ENCODE data around the gene STK24.

The STK24 gene

GRCh38 chr13:98411013-98411412 lies 165.9 kb downstream of the STK24 start:
- Histone ChIP-seq H3K36me3 (ENCODE audit: control insufficient read depth, insufficient read depth, low read length) (peaks cover 18% of the 10 kb centered on the region), H3K4me1 (ENCODE audit: control insufficient read depth, insufficient read depth, low read length) (no peaks in the 10 kb centered on the region), H3K9me3 (ENCODE audit: control insufficient read depth, insufficient read depth, low read depth, low read length) (no peaks in the 10 kb centered on the region), H3K27ac (ENCODE audit: low read depth, low read length) (no peak overlapping the region), H3K9ac (ENCODE audit: low read length) (no peak overlapping the region), H3K4me3 (ENCODE audit: low read depth, low read length) (no peak overlapping the region), H3K27me3 (ENCODE audit: control insufficient read depth, insufficient read depth, low read length) (no peaks in the 10 kb centered on the region)

- H3K27me3 ChIP-seq (ENCODE audit: control insufficient read depth, insufficient read depth, low read length), result no peaks in the 10 kb centered on the region
- H3K4me3 ChIP-seq (ENCODE audit: low read depth, low read length), result no peak overlapping the region
- H3K9me3 ChIP-seq (ENCODE audit: control insufficient read depth, insufficient read depth, low read depth, low read length), result no peaks in the 10 kb centered on the region
- no peak overlapping the region for H3K9ac ChIP-seq (ENCODE audit: low read length)
- H3K4me1 ChIP-seq (ENCODE audit: control insufficient read depth, insufficient read depth, low read length), result no peaks in the 10 kb centered on the region
- H3K36me3 ChIP-seq (ENCODE audit: control insufficient read depth, insufficient read depth, low read length), result peaks cover 18% of the 10 kb centered on the region
- H3K27ac ChIP-seq (ENCODE audit: low read depth, low read length), result no peak overlapping the region
Observed at GRCh38 chr13:98410612-98411011, 166.3 kb downstream of the STK24 start.

GRCh38 chr13:98409281-98409680 lies 167.6 kb downstream of the STK24 start:
- no peak overlapping the region for H3K27ac ChIP-seq (ENCODE audit: low read depth, low read length)
- no peak overlapping the region for H3K4me3 ChIP-seq (ENCODE audit: low read depth, low read length)
- no peaks in the 10 kb centered on the region for H3K27me3 ChIP-seq (ENCODE audit: control insufficient read depth, insufficient read depth, low read length)
- H3K36me3 ChIP-seq (ENCODE audit: control insufficient read depth, insufficient read depth, low read length), result peaks cover 11% of the 10 kb centered on the region
- no peaks in the 10 kb centered on the region for H3K4me1 ChIP-seq (ENCODE audit: control insufficient read depth, insufficient read depth, low read length)
- no peak overlapping the region for H3K9ac ChIP-seq (ENCODE audit: low read length)
- no peaks in the 10 kb centered on the region for H3K9me3 ChIP-seq (ENCODE audit: control insufficient read depth, insufficient read depth, low read depth, low read length)

- H3K9me3 ChIP-seq (ENCODE audit: control insufficient read depth, insufficient read depth, low read depth, low read length), result no peaks in the 10 kb centered on the region
- H3K4me1 ChIP-seq (ENCODE audit: control insufficient read depth, insufficient read depth, low read length), result no peaks in the 10 kb centered on the region
- H3K36me3 ChIP-seq (ENCODE audit: control insufficient read depth, insufficient read depth, low read length), result peaks cover 16% of the 10 kb centered on the region
- no peak overlapping the region for H3K27ac ChIP-seq (ENCODE audit: low read depth, low read length)
- H3K9ac ChIP-seq (ENCODE audit: low read length), result no peak overlapping the region
- H3K4me3 ChIP-seq (ENCODE audit: low read depth, low read length), result no peak overlapping the region
- H3K27me3 ChIP-seq (ENCODE audit: control insufficient read depth, insufficient read depth, low read length), result no peaks in the 10 kb centered on the region
Observed at GRCh38 chr13:98407575-98407974, 169.3 kb downstream of the STK24 start.

GRCh38 chr13:98406971-98407370 lies 169.9 kb downstream of the STK24 start:
- Histone ChIP-seq H3K36me3 (ENCODE audit: control insufficient read depth, insufficient read depth, low read length) (peaks cover 12% of the 10 kb centered on the region), H3K4me1 (ENCODE audit: control insufficient read depth, insufficient read depth, low read length) (no peaks in the 10 kb centered on the region), H3K9ac (ENCODE audit: low read length) (no peak overlapping the region), H3K27ac (ENCODE audit: low read depth, low read length) (no peak overlapping the region), H3K27me3 (ENCODE audit: control insufficient read depth, insufficient read depth, low read length) (no peaks in the 10 kb centered on the region), H3K4me3 (ENCODE audit: low read depth, low read length) (no peak overlapping the region), H3K9me3 (ENCODE audit: control insufficient read depth, insufficient read depth, low read depth, low read length) (no peaks in the 10 kb centered on the region)

- Histone ChIP-seq H3K9me3 (ENCODE audit: control insufficient read depth, insufficient read depth, low read depth, low read length) (no peaks in the 10 kb centered on the region), H3K36me3 (ENCODE audit: control insufficient read depth, insufficient read depth, low read length) (peaks cover 8% of the 10 kb centered on the region; the same call in 1 of the 2 replicates), H3K4me3 (ENCODE audit: low read depth, low read length) (no peak overlapping the region), H3K27me3 (ENCODE audit: control insufficient read depth, insufficient read depth, low read length) (no peaks in the 10 kb centered on the region), H3K9ac (ENCODE audit: low read length) (no peak overlapping the region), H3K4me1 (ENCODE audit: control insufficient read depth, insufficient read depth, low read length) (no peaks in the 10 kb centered on the region), H3K27ac (ENCODE audit: low read depth, low read length) (no peak overlapping the region)
Observed at GRCh38 chr13:98406427-98406826, 170.5 kb downstream of the STK24 start.

DNA sequence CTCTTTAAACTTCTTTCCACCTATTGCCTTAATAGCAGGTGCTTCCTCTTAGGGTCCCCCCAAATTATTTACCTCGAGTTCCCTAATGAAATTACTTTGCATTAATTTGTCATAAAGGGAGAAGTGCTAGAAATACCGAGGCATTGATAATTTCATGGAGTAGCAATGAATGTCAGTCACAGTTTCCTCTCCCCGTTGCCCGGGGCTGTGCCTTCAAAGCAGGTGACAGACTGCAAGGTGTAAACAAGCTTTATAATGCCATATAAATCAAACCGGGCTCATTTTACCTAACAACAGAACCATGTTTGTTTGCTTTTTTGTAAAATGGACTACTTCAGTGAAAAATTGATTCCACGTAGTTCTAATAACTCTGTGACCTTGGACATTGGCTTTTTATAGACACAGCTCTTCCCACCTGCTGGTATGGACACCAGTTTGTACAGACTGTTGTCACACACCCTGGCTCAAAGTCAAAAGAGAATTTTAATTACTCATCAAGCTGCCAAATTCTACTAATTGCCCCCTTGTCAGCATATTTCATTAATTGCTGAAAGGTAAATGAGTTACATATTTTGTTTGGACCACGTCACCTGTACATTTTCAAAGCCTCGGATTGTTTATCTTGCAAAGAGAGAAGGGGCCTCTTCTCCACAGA lies 171.1 kb downstream of the STK24 start:
- Histone ChIP-seq H3K27ac (ENCODE audit: low read depth, low read length) (no peak overlapping the region), H3K9me3 (ENCODE audit: control insufficient read depth, insufficient read depth, low read depth, low read length) (no peaks in the 10 kb centered on the region), H3K4me3 (ENCODE audit: low read depth, low read length) (no peak overlapping the region), H3K27me3 (ENCODE audit: control insufficient read depth, insufficient read depth, low read length) (no peaks in the 10 kb centered on the region), H3K4me1 (ENCODE audit: control insufficient read depth, insufficient read depth, low read length) (no peaks in the 10 kb centered on the region), H3K9ac (ENCODE audit: low read length) (no peak overlapping the region), H3K36me3 (ENCODE audit: control insufficient read depth, insufficient read depth, low read length) (peaks cover 8% of the 10 kb centered on the region; the same call in 1 of the 2 replicates)

DNA sequence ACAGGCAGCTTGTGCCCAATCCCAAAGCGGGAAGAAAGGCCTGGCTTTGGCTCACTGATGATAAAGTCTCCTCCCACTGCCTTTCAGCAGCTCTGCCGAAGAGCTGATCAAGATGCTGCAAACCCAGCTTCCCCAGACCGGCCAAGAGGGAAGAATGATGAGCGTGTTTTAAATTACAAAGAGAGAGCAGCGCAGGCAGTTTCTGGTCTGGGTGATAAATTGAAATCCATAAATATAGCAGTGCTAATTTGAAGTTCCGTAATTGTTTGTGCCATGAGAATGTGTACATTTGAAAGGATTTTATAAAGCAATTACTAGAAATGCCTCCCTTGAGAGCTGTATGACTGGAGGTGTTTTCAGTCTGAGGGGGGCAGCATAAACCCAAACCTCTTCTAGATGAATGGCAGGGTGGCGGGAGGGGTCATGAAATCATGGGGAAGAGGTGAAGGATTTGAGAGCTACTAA lies 171.8 kb downstream of the STK24 start:
- H3K9ac ChIP-seq (ENCODE audit: low read length), result no peak overlapping the region
- H3K4me3 ChIP-seq (ENCODE audit: low read depth, low read length), result no peak overlapping the region
- peaks cover 8% of the 10 kb centered on the region; the same call in 1 of the 2 replicates for H3K36me3 ChIP-seq (ENCODE audit: control insufficient read depth, insufficient read depth, low read length)
- H3K9me3 ChIP-seq (ENCODE audit: control insufficient read depth, insufficient read depth, low read depth, low read length), result no peaks in the 10 kb centered on the region
- no peak overlapping the region for H3K27ac ChIP-seq (ENCODE audit: low read depth, low read length)
- H3K27me3 ChIP-seq (ENCODE audit: control insufficient read depth, insufficient read depth, low read length), result no peaks in the 10 kb centered on the region
- no peaks in the 10 kb centered on the region for H3K4me1 ChIP-seq (ENCODE audit: control insufficient read depth, insufficient read depth, low read length)

DNA sequence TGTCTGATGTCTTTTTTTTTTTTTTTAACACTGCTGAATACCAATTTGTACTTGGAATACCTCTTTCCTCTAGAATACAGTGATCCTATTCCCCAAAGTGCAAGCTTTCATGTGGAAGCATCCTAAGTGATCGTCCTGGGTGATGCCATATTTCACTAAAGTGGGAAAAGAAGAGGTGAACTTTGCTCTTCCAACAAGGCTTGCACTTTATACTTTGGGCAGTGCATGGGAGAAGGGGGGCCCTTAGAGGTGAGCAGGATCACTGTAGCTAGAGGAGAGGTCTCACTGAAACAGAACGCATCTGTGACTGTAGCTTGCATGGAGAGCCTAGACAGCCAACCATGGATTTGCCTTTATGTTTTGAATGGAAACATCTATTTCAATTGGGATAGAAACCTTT lies 173.8 kb downstream of the STK24 start:
- Histone ChIP-seq H3K36me3 (ENCODE audit: control insufficient read depth, insufficient read depth, low read length) (peaks cover 8% of the 10 kb centered on the region), H3K4me1 (ENCODE audit: control insufficient read depth, insufficient read depth, low read length) (0 out of 2 replicates have a peak, but pooled peaks cover 3% of the 10 kb centered on the region), H3K27ac (ENCODE audit: low read depth, low read length) (no peak overlapping the region)

DNA sequence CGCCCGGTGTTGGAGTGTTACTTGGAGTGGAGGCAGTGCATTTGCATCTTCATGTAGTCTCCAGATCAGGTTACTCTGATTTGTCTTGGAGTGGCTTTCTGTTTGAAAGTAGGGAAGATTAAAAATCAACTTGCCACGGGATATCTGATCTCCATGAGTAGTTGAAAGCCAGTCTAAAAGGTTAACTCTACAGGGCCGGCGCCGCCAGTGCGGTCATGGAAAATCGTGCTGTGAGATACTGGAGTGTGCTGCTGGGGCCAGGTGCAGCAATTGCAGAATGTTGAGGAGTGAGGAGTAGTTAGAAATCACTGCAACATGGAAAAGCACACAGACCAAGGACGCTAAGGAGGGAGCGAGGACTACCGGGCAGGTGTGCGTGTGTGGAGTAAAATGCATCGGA lies 175.0 kb downstream of the STK24 start:
- no peaks in the 10 kb centered on the region for H3K9me3 ChIP-seq (ENCODE audit: control insufficient read depth, insufficient read depth, low read depth, low read length)
- H3K36me3 ChIP-seq (ENCODE audit: control insufficient read depth, insufficient read depth, low read length), result peaks cover 8% of the 10 kb centered on the region
- 0 out of 2 replicates have a peak, but pooled peaks cover 6% of the 10 kb centered on the region for H3K4me1 ChIP-seq (ENCODE audit: control insufficient read depth, insufficient read depth, low read length)
- no peaks in the 10 kb centered on the region for H3K27me3 ChIP-seq (ENCODE audit: control insufficient read depth, insufficient read depth, low read length)
- no peak overlapping the region for H3K4me3 ChIP-seq (ENCODE audit: low read depth, low read length)
- H3K27ac ChIP-seq (ENCODE audit: low read depth, low read length), result no peak overlapping the region
- H3K9ac ChIP-seq (ENCODE audit: low read length), result no peak overlapping the region

More for the DNA sequence above, 173.8 kb downstream of the STK24 start:
- no peaks in the 10 kb centered on the region for H3K9me3 ChIP-seq (ENCODE audit: control insufficient read depth, insufficient read depth, low read depth, low read length)
- H3K9ac ChIP-seq (ENCODE audit: low read length), result no peak overlapping the region
- no peak overlapping the region for H3K4me3 ChIP-seq (ENCODE audit: low read depth, low read length)
- no peaks in the 10 kb centered on the region for H3K27me3 ChIP-seq (ENCODE audit: control insufficient read depth, insufficient read depth, low read length)

DNA sequence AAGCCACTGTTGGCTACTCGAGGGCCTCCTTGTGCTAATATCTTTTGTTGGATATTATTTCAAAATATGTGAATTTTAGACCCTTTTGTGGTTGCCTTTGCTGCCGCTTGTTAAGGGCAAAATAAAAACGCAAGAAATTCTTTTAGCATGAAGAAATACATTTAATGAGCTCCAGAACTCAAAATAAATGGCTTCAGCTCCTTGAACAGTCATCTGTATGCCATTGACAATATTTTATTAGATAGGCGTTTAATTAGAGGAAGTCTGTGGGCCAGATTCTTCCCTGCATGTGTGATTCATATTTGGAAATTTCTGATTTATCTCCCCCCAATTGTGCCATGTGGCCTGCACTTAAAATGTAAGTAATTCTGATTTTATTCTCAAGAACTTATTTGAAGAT lies 177.2 kb downstream of the STK24 start:
- Histone ChIP-seq H3K9ac (ENCODE audit: low read length) (no peak overlapping the region), H3K9me3 (ENCODE audit: control insufficient read depth, insufficient read depth, low read depth, low read length) (no peaks in the 10 kb centered on the region), H3K4me1 (ENCODE audit: control insufficient read depth, insufficient read depth, low read length) (0 out of 2 replicates have a peak, but pooled peaks cover 6% of the 10 kb centered on the region), H3K27ac (ENCODE audit: low read depth, low read length) (no peak overlapping the region), H3K4me3 (ENCODE audit: low read depth, low read length) (no peak overlapping the region), H3K27me3 (ENCODE audit: control insufficient read depth, insufficient read depth, low read length) (no peaks in the 10 kb centered on the region), H3K36me3 (ENCODE audit: control insufficient read depth, insufficient read depth, low read length) (peaks cover 11% of the 10 kb centered on the region)
